K562 (cell line): ENCODE results near the gene ATAD3B. TPM values are rescaled to one million over a fixed set of nuclear protein-coding genes. Genes with fewer than 3 reads are reported as not detected.
A peak's percentile ranks its signal among the peaks of the same experiment; 100 is the strongest.
"Not testable (repeated sequence)": the region's sequence is repeated elsewhere in the genome, so short reads cannot be mapped to it uniquely, and the experiment has no call there.

Experiments used
- ATAC-seq: fragments of 200-7000 bp; cut with Tn5 transposase; 3 replicates; pipeline ENCODE4 v1.9.1; 2020; ENCODE audit warnings: moderate library complexity
- BruUV-seq: library from RNA; stranded (reverse); fragments of 400-500 nt; replicated peaks from 2 replicates; lab custom pipeline; 2021; lab: Mats Ljungman, UMichigan
- CTCF ChIA-PET: fragments of 300-600 bp; formaldehyde crosslinking; extraction: SDS; loops from one replicate; lab custom pipeline; 2021; ENCODE audit warnings: low intra/inter-chr PET ratio; lab: Yijun Ruan, JAX
- POLR2A ChIA-PET: fragments of 300-600, 350-650 bp; sonication (Branson Sonifier 250); formaldehyde crosslinking; extraction: SDS; loops from one replicate; lab custom pipeline; 2021; ENCODE audit warnings: antibody characterized with exemption, inconsistent platforms; lab: Yijun Ruan, JAX
- DNase-seq, 4 experiments: peaks; one replicate each; pipeline versions ENCODE4 v3.0.0 to v3.0.0-alpha.2; 2011 to 2018; ENCODE audit warnings: low spot score in 3 of 4, mixed read lengths in 3 of 4; ENCODE audit errors: extremely low read depth in 1 of 4
- FAIRE-seq: peaks from 2 replicates; lab custom pipeline; 2011; peaks lifted over from hg19 to GRCh38; lab: Jason Lieb, UNC
- H2AFZ ChIP-seq: 2 replicates; pipeline ENCODE4 v1.6.0; 2011; ENCODE audit warnings: low read depth, low read length, control low read depth, inconsistent platforms
- H3K27ac ChIP-seq: fragments of 200-600 bp; 3 replicates; pipeline ENCODE4 v1.8.0; 2011; ENCODE audit warnings: low read depth, mild to moderate bottlenecking, control low read depth, inconsistent platforms, low read length, moderate library complexity, mixed read lengths; ENCODE audit errors: extremely low read depth
- H3K27me3 ChIP-seq, 2 experiments: fragments of 300-600 bp in 1 of 2; 2 replicates in 1 of 2; 3 replicates in 1 of 2; pipeline versions ENCODE4 v1.6.0 to v1.8.0; 2011; ENCODE audit warnings: inconsistent platforms in 2 of 2, low read length in 2 of 2, mild to moderate bottlenecking in 1 of 2, mixed read lengths in 1 of 2, moderate library complexity in 1 of 2; ENCODE audit not compliant: control insufficient read depth in 2 of 2, insufficient read depth in 2 of 2
- H3K36me3 ChIP-seq: fragments of 300-600 bp; 3 replicates; pipeline ENCODE4 v1.8.0; 2011; ENCODE audit warnings: mild to moderate bottlenecking, low read length, inconsistent platforms; ENCODE audit not compliant: control insufficient read depth, insufficient read depth
- H3K4me1 ChIP-seq, 2 experiments: fragments of 200-600 bp in 1 of 2; replicated peaks in 1 of 2; 2 replicates in 1 of 2; 3 replicates in 1 of 2; pipeline versions ENCODE4 v1.5.1 to v1.8.0; 2011; ENCODE audit warnings: inconsistent platforms in 2 of 2, low read length in 2 of 2, mild to moderate bottlenecking in 1 of 2, mixed read lengths in 1 of 2, moderate library complexity in 1 of 2; ENCODE audit not compliant: control insufficient read depth in 2 of 2, insufficient read depth in 2 of 2
- H3K4me2 ChIP-seq: 2 replicates; pipeline ENCODE4 v1.6.1; 2011; ENCODE audit warnings: low read length, control low read depth, inconsistent platforms, mixed read lengths; ENCODE audit not compliant: insufficient read depth
- H3K4me3 ChIP-seq: fragments of 200-600 bp; sonication (generic), shearing (Covaris generic); 2 replicates; pipeline ENCODE4 v1.5.1; 2016; ENCODE audit warnings: control low read depth, inconsistent platforms
- H3K79me2 ChIP-seq: fragments of 200-600 bp; 3 replicates; pipeline ENCODE4 v1.8.0; 2011; ENCODE audit warnings: low read length, inconsistent platforms; ENCODE audit not compliant: control insufficient read depth, insufficient read depth
- H3K9ac ChIP-seq, 2 experiments: 2 replicates each; pipeline versions ENCODE4 v1.6.0 to v1.6.1; 2011; ENCODE audit warnings: low read depth in 2 of 2, low read length in 2 of 2, control low read depth in 1 of 2, inconsistent platforms in 1 of 2, mild to moderate bottlenecking in 1 of 2, mixed read lengths in 1 of 2; ENCODE audit not compliant: insufficient read depth in 1 of 2
- H3K9me1 ChIP-seq: one replicate; pipeline ENCODE4 v1.6.0; 2011; ENCODE audit warnings: inconsistent platforms, mild to moderate bottlenecking, low read length, moderate library complexity; ENCODE audit not compliant: control insufficient read depth, insufficient read depth
- H3K9me3 ChIP-seq: replicated peaks from 2 replicates; pipeline ENCODE4 v1.5.1; 2011; ENCODE audit warnings: low read depth, low read length, inconsistent platforms; ENCODE audit not compliant: control insufficient read depth, insufficient read depth
- H4K20me1 ChIP-seq: replicated peaks from 2 replicates; pipeline ENCODE4 v1.6.1; 2011; ENCODE audit warnings: low read length, inconsistent platforms, mixed read lengths; ENCODE audit not compliant: control insufficient read depth, insufficient read depth
- ARID3B ChIP-seq: fragments of 250-450 bp; sonication (Bioruptor Pico); IDR thresholded peaks from 2 replicates; pipeline ENCODE4 v1.4.0; 2020; ENCODE audit warnings: borderline replicate concordance
- WGBS: fragments of 100-300 bp; shearing (Covaris generic); methylation state at CpG from one replicate; pipeline ENCODE4 v1.1.6; 2016; ENCODE audit warnings: low coverage, mixed read lengths; ENCODE audit not compliant: insufficient coverage; ENCODE audit errors: missing lambda C conversion rate; 5-methylcytosine and 5-hydroxymethylcytosine counted together
- in situ Hi-C: fragments of 300-500 bp; cut with MboI; formaldehyde crosslinking; loops from 4 replicates; pipeline ENCODE4 v1.15.0; 2018; ENCODE audit warnings: inconsistent platforms, mixed read lengths
- intact Hi-C: fragments of 100-400 bp; cut with micrococcal nuclease; formaldehyde crosslinking; loops from 2 replicates; pipeline ENCODE4 v1.14.2; 2022
- polyA plus RNA-seq, 8 experiments: library from polyadenylated mRNA; depleted of rRNA in 4 of 8; stranded (reverse) in 5 of 8; unstranded in 3 of 8; fragments of >200 nt; fragmentation: Nextera tagmentation in 2 of 8; fragmentation: Illumina TruSeq in 1 of 8; extraction: Ambion mirVana in 2 of 8; extraction: Trizol in 1 of 8; gene quantifications; 2 replicates each; pipeline versions ENCODE4 v1.2.1 to v1.2.3, GENCODE V29; 2011 to 2014; ENCODE audit warnings: inconsistent platforms in 1 of 8, missing spikeins in 1 of 8
- total RNA-seq, 7 experiments: library from RNA; depleted of rRNA in 6 of 7; stranded (reverse); fragments of >200 nt in 6 of 7; fragmentation: Illumina TruSeq in 2 of 7; extraction: Trizol in 2 of 7; gene quantifications; 2 replicates each; pipeline versions ENCODE4 v1.2.1 to v1.2.3, GENCODE V29; 2011 to 2021; ENCODE audit warnings: low replicate concordance in 1 of 7

The ATAD3B gene
- total and polyA plus RNA-seq, 9 of the 15 experiments (the other 6 are each of a cell fraction or from before 2014, with no cell fraction given): 0.07 to 113 (median 27.7) TPM

DNA sequence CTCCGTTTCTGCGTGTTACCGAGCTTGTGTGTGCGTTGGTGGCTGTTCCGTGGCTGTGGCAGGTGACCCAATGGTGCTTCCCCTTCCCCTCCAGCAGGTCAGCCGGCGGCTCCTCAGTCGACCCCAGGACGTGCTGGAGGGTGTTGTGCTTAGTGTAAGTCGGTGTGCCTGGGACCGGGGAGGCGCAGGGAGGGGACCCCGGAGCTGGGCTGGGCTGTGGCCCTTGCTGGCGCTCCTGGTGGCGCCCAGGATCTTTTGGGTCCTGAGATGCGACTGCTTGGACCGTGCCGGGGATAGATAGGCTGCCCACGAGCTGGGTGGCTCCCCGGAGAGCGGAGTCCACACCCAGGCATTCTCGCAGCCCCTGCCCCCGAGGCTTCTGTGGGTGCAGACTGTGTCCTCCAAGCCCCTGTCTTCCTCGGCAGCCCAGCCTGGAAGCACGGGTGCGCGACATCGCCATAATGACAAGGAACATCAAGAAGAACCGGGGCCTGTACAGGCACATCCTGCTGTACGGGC lies 16.1 kb upstream of the ATAD3B start (continued):
- no peak for TF ChIP-seq ARID3B (CRISPR knock-in tag)

- POLR2A ChIA-PET: interaction anchor here (0.6 kb wide), 1 partner anchor 384 kb away, joined by 3 read pairs; no protein-coding TSS in a partner anchor
- H3K9me1 ChIP-seq, H3K27me3 ChIP-seq, H3K27ac ChIP-seq, CTCF ChIA-PET, H3K4me3 ChIP-seq, DNase-seq, H3K79me2 ChIP-seq, FAIRE-seq, BruUV-seq, H2AFZ ChIP-seq, H3K4me2 ChIP-seq, H3K36me3 ChIP-seq, in situ Hi-C loops, H3K9me3 ChIP-seq, intact Hi-C loops, H4K20me1 ChIP-seq, H3K9ac ChIP-seq: not testable (repeated sequence)
- peak; percentile 21; the same call in 1 of the 3 replicates for ATAC-seq
- no CpG with 5 or more reads among the region's 15 CpGs for WGBS
- H3K4me1 ChIP-seq: peaks cover 0 to 43% of the 10 kb centered on the region in 2 experiments; a peak in 3 of 5 replicates
These were observed 15.6 kb upstream of the ATAD3B start for GRCh38 chr1:1455934-1456333.

GRCh38 chr1:1456683-1457255 lies 14.8 kb upstream of the ATAD3B start:
- in situ Hi-C loops, H3K4me2 ChIP-seq: not testable (repeated sequence)

GRCh38 chr1:1459156-1459555 lies 12.4 kb upstream of the ATAD3B start:
- CTCF ChIA-PET, BruUV-seq, H3K27me3 ChIP-seq, H3K9me3 ChIP-seq, FAIRE-seq, H3K36me3 ChIP-seq, POLR2A ChIA-PET, H3K9ac ChIP-seq, H3K4me3 ChIP-seq, H3K9me1 ChIP-seq, H3K27ac ChIP-seq, ATAC-seq, H3K4me2 ChIP-seq, H2AFZ ChIP-seq, H3K79me2 ChIP-seq, intact Hi-C loops, in situ Hi-C loops, DNase-seq, H4K20me1 ChIP-seq: not testable (repeated sequence)
- peaks cover 0 to 48% of the 10 kb centered on the region in 2 experiments; a peak in 3 of 5 replicates for H3K4me1 ChIP-seq
- 63% methylated on average over 7 of the region's 19 CpGs for WGBS

More at GRCh38 chr1:1456683-1457255, 14.8 kb upstream of the ATAD3B start:
- H3K9me1 ChIP-seq, POLR2A ChIA-PET, DNase-seq, H3K36me3 ChIP-seq, H3K9ac ChIP-seq, H3K79me2 ChIP-seq, intact Hi-C loops, H3K27me3 ChIP-seq, BruUV-seq, ATAC-seq, H4K20me1 ChIP-seq, H3K4me3 ChIP-seq, CTCF ChIA-PET, H3K9me3 ChIP-seq, FAIRE-seq, H2AFZ ChIP-seq, H3K27ac ChIP-seq: not testable (repeated sequence)
- peaks cover 0 to 47% of the 10 kb centered on the region in 2 experiments; a peak in 3 of 5 replicates for H3K4me1 ChIP-seq
- 57% methylated on average over 16 of the region's 22 CpGs for WGBS
